SU-DHL-6 (cell line): ENCODE data around the gene CALML4.

Source experiments
- H2AFZ ChIP-seq: fragments of 200-600 bp; sonication (generic); 2 replicates; pipeline ENCODE4 v1.6.1; 2014; ENCODE audit warnings: low read depth, mild to moderate bottlenecking, moderate library complexity, mixed read lengths, antibody characterized with exemption, low read length; ENCODE audit not compliant: severe bottlenecking
- H3F3A ChIP-seq: fragments of 200-600 bp; shearing (Covaris generic); 2 replicates; pipeline ENCODE4 v1.6.0; 2016; ENCODE audit warnings: antibody characterized with exemption, mild to moderate bottlenecking; ENCODE audit not compliant: insufficient read depth
- H3K27ac ChIP-seq: fragments of 200-600 bp; sonication (generic); 2 replicates; pipeline ENCODE4 v1.5.1; 2016; ENCODE audit warnings: low read depth, mild to moderate bottlenecking, low read length, moderate library complexity, mixed read lengths
- H3K27me3 ChIP-seq: fragments of 200-600 bp; sonication (generic), shearing (Covaris generic); 2 replicates; pipeline ENCODE4 v1.6.0; 2014; ENCODE audit warnings: mild to moderate bottlenecking, low read length
- H3K36me3 ChIP-seq: fragments of 200-600 bp; sonication (generic); 2 replicates; pipeline ENCODE4 v1.6.1; 2014; ENCODE audit warnings: mild to moderate bottlenecking, low read length, mixed read lengths
- H3K4me2 ChIP-seq: fragments of 300-600, 200-600 bp; shearing (Covaris generic), sonication (generic); 2 replicates; pipeline ENCODE4 v1.6.0; 2014; ENCODE audit warnings: low read length, low read depth, mild to moderate bottlenecking; ENCODE audit not compliant: poor library complexity, severe bottlenecking
- H3K4me3 ChIP-seq: fragments of 200-600 bp; sonication (generic); 2 replicates; pipeline ENCODE4 v1.5.1; 2014; ENCODE audit warnings: antibody characterized with exemption, low read length, mild to moderate bottlenecking, mixed read lengths; ENCODE audit not compliant: insufficient read depth, poor library complexity, severe bottlenecking
- H3K79me2 ChIP-seq: fragments of 200-600 bp; sonication (generic); 2 replicates; pipeline ENCODE4 v1.6.1; 2014; ENCODE audit warnings: mild to moderate bottlenecking, low read length, moderate library complexity; ENCODE audit not compliant: insufficient read depth
- H3K9ac ChIP-seq: fragments of 200-600 bp; sonication (generic); 2 replicates; pipeline ENCODE4 v1.7.0; 2014; ENCODE audit warnings: mild to moderate bottlenecking, low read length
- H3K9me2 ChIP-seq: fragments of 200-600 bp; sonication (generic); replicated peaks from 2 replicates; pipeline ENCODE4 v1.6.1; 2014; ENCODE audit warnings: low read length; ENCODE audit not compliant: insufficient read depth
- H3K9me3 ChIP-seq: fragments of 200-600 bp; sonication (generic); 2 replicates; pipeline ENCODE4 v1.6.1; 2014; ENCODE audit warnings: low read length, mixed read lengths; ENCODE audit not compliant: insufficient read depth
- H4K20me1 ChIP-seq: fragments of 200-600 bp; sonication (generic); 2 replicates; pipeline ENCODE4 v1.6.1; 2014; ENCODE audit warnings: low read depth, mild to moderate bottlenecking, antibody characterized with exemption, low read length, moderate library complexity, mixed read lengths
- CTCF ChIP-seq: fragments of 200-600 bp; sonication (generic); IDR thresholded peaks from one replicate; pipeline ENCODE4 v1.5.1; 2017; ENCODE audit warnings: antibody characterized with exemption, mild to moderate bottlenecking, low read length, moderate library complexity; ENCODE audit not compliant: insufficient read depth, poor library complexity, severe bottlenecking
- EZH2phosphoT487 ChIP-seq: fragments of 200-600 bp; sonication (generic), shearing (Covaris generic); conservative IDR thresholded peaks from 2 replicates; pipeline ENCODE4 v1.6.1; 2018; ENCODE audit warnings: mild to moderate bottlenecking, antibody characterized with exemption, low read length, moderate library complexity, mixed read lengths

The CALML4 gene

DNA sequence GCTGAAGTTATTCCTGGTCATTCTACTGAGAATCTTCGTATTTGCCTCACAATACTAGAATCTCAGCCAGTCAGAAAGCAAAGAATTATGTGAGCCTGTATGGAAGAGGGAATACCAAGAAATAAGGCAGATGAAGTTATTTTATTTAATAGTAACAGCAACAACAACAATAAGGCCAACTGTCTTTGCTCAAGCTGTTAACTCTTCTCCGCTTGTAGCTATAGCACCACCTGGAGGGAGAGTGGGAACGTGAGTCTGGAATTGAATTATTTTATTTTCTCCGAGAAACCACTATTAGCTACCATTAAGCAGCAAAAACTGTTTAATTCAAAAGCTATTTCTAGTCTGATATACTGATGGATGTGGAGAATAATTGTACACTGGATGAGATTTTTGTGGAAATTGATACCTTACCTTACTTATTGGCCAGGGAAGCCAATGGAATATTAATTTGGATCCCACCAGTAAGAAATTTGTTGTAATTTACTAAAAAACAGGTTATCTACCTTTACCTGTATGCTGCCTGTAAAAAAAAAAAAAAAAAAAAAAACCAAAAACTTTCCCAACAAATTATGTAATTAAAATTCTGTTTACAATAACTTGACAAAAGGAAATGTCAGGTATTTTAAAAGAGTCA is 50.1 kb downstream of the CALML4 start:
- H3K36me3 ChIP-seq: peaks cover 45% of the 10 kb centered on the region
- H3K9ac ChIP-seq: no peak overlapping the region
- no peak overlapping the region for H3K4me3 ChIP-seq
- 0 out of 2 replicates have a peak, but pooled peaks cover 6% of the 10 kb centered on the region for H3K79me2 ChIP-seq
- H4K20me1 ChIP-seq: no peaks in the 10 kb centered on the region
- TF ChIP-seq CTCF: peak; percentile 57
- no peak for TF ChIP-seq EZH2phosphoT487
- H3K27me3 ChIP-seq: no peaks in the 10 kb centered on the region
- H3K27ac ChIP-seq: no peak overlapping the region
- no peaks in the 10 kb centered on the region for H3K9me3 ChIP-seq
- peaks cover 16% of the 10 kb centered on the region; the same call in 1 of the 2 replicates for H3F3A ChIP-seq
- no peaks in the 10 kb centered on the region for H3K9me2 ChIP-seq
- no peak overlapping the region for H3K4me2 ChIP-seq
- H2AFZ ChIP-seq: no peak overlapping the region

DNA sequence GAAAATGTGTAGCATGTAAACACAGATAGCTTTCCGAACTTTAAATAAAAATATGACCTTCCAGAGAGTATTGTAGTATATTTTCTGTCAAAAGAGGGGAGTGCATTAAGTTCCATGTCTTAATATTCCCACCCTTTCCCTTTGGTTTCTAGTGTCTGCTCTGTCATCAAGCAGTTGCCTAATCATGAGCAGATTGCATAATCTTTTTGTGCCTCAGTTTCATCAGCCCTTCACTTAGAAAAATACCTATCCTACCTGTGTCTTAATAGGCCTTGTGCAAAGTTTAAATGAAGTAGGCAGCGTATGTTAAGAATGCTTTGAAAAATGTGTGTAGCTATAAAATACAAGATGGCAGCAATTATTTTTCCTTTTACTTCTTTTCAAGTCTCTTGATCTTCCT is 52.8 kb downstream of the CALML4 start:
- Histone ChIP-seq H3K79me2 (0 out of 2 replicates have a peak, but pooled peaks cover 6% of the 10 kb centered on the region), H3K36me3 (peaks cover 31% of the 10 kb centered on the region)

GRCh38 chr15:68151277-68151676 is 53.9 kb downstream of the CALML4 start:
- TF ChIP-seq EZH2phosphoT487 (no peak), CTCF (no peak)
- H2AFZ ChIP-seq: no peak overlapping the region
- no peaks in the 10 kb centered on the region for H3K27me3 ChIP-seq
- H3K9ac ChIP-seq: no peak overlapping the region
- peaks cover 19% of the 10 kb centered on the region; the same call in 1 of the 2 replicates for H3F3A ChIP-seq
- H3K4me3 ChIP-seq: no peak overlapping the region
- no peaks in the 10 kb centered on the region for H4K20me1 ChIP-seq
- peaks cover 41% of the 10 kb centered on the region for H3K36me3 ChIP-seq
- H3K4me2 ChIP-seq: no peak overlapping the region
- 0 out of 2 replicates have a peak, but pooled peaks cover 6% of the 10 kb centered on the region for H3K79me2 ChIP-seq
- no peak overlapping the region for H3K27ac ChIP-seq
- H3K9me3 ChIP-seq: no peaks in the 10 kb centered on the region
- no peaks in the 10 kb centered on the region for H3K9me2 ChIP-seq

More for the DNA sequence above, 52.8 kb downstream of the CALML4 start:
- H3K4me3 ChIP-seq: no peak overlapping the region
- no peak overlapping the region for H3K4me2 ChIP-seq
- no peak for TF ChIP-seq EZH2phosphoT487
- TF ChIP-seq CTCF: no peak
- H3K9me3 ChIP-seq: no peaks in the 10 kb centered on the region
- no peak overlapping the region for H2AFZ ChIP-seq
- H3K27me3 ChIP-seq: no peaks in the 10 kb centered on the region
- H3F3A ChIP-seq: peaks cover 19% of the 10 kb centered on the region; the same call in 1 of the 2 replicates
- H3K9me2 ChIP-seq: no peaks in the 10 kb centered on the region
- no peaks in the 10 kb centered on the region for H4K20me1 ChIP-seq
- no peak overlapping the region for H3K27ac ChIP-seq
- no peak overlapping the region for H3K9ac ChIP-seq
